ENCODE results near the gene NR4A3.

- TF ChIP-seq POLR2AphosphoS5 (IDR thresholded peaks at IDR 0.05) (no peak), CTCF (IDR thresholded peaks at IDR 0.05) (no peak), POLR2A (IDR thresholded peaks at IDR 0.05) (no peak), EP300 (IDR thresholded peaks at IDR 0.05) (no peak)
Measured at GRCh38 chr9:99807956-99808355, 13.7 kb upstream of the NR4A3 start.
